ENCODE data around the gene SUCO. TPM values are rescaled to one million over a fixed set of nuclear protein-coding genes. Genes with fewer than 3 reads are reported as not detected.
A peak's percentile ranks its signal among the peaks of the same experiment; 100 is the strongest.

SUCO gene
- polyA plus RNA-seq, 1 donor from 2014 or later: 13.3 TPM

GRCh38 chr1:172626845-172627244 is 93.9 kb downstream of the SUCO start:
- H3K27me3 Mint-ChIP-seq: peaks cover 4% of the 10 kb centered on the region
- H3K9me3 Mint-ChIP-seq: peaks cover 0 to 3% (median 0%) of the 10 kb centered on the region in 3 donors
- no peak overlapping the region for H3K4me3 Mint-ChIP-seq
- H3K4me1 Mint-ChIP-seq: peaks cover 0 to 10% (median 0%) of the 10 kb centered on the region in 3 donors
- H3K36me3 Mint-ChIP-seq: no peaks in the 10 kb centered on the region
- no peak overlapping the region for H3K27ac Mint-ChIP-seq

GRCh38 chr1:172627702-172628101 is 94.8 kb downstream of the SUCO start:
- Mint-ChIP-seq H3K27ac (no peak overlapping the region), H3K27me3 (peaks cover 6% of the 10 kb centered on the region), H3K9me3 (no peaks in the 10 kb centered on the region), H3K4me3 (no peak overlapping the region), H3K4me1 (peaks cover 0 to 10% (median 0%) of the 10 kb centered on the region in 3 donors), H3K36me3 (no peaks in the 10 kb centered on the region)

GRCh38 chr1:172628401-172628800 is 95.5 kb downstream of the SUCO start:
- H3K27ac Mint-ChIP-seq: no peak overlapping the region
- peaks cover 0 to 10% (median 0%) of the 10 kb centered on the region in 3 donors for H3K4me1 Mint-ChIP-seq
- H3K36me3 Mint-ChIP-seq: no peaks in the 10 kb centered on the region
- peaks cover 6% of the 10 kb centered on the region for H3K27me3 Mint-ChIP-seq
- H3K4me3 Mint-ChIP-seq: no peak overlapping the region
- H3K9me3 Mint-ChIP-seq: no peaks in the 10 kb centered on the region

- H3K4me3 Mint-ChIP-seq: no peak overlapping the region
- H3K4me1 Mint-ChIP-seq: peaks cover 0 to 10% (median 0%) of the 10 kb centered on the region in 3 donors
- peaks cover 0 to 2% (median 0%) of the 10 kb centered on the region in 3 donors for H3K9me3 Mint-ChIP-seq
- peaks cover 6% of the 10 kb centered on the region for H3K27me3 Mint-ChIP-seq
- H3K36me3 Mint-ChIP-seq: no peaks in the 10 kb centered on the region
- peak overlapping the region in 1 of 3 donors; percentile 18 for H3K27ac Mint-ChIP-seq
Measured at GRCh38 chr1:172629170-172629569, 96.2 kb downstream of the SUCO start.

DNA sequence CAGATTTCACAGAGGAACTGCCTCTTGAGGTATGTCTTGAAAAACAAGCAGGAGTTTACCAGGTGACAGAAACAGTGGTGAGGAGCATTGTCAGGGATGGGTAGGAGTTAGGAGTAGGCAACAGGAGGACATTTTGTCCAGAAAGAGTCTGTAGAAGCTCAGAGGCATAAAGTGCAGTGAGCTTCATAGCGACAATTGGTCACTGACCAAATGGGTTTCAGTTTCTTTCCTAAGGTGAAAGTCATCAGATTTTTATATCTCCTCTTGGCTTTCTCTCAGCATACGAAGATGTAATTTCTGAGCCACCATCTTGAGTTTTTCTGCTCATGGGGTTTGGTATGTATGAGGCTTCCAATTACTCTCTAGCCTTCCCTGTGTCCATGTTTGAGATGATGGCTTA is 96.7 kb downstream of the SUCO start:
- Mint-ChIP-seq H3K27me3 (peaks cover 6% of the 10 kb centered on the region), H3K36me3 (no peaks in the 10 kb centered on the region), H3K27ac (peak overlapping the region in 1 of 3 donors; percentile 18), H3K4me3 (peak overlapping the region in 2 of 4 donors; percentile 27 to 28), H3K9me3 (peaks cover 0 to 2% (median 0%) of the 10 kb centered on the region in 3 donors), H3K4me1 (peaks cover 0 to 10% (median 0%) of the 10 kb centered on the region in 3 donors)

DNA sequence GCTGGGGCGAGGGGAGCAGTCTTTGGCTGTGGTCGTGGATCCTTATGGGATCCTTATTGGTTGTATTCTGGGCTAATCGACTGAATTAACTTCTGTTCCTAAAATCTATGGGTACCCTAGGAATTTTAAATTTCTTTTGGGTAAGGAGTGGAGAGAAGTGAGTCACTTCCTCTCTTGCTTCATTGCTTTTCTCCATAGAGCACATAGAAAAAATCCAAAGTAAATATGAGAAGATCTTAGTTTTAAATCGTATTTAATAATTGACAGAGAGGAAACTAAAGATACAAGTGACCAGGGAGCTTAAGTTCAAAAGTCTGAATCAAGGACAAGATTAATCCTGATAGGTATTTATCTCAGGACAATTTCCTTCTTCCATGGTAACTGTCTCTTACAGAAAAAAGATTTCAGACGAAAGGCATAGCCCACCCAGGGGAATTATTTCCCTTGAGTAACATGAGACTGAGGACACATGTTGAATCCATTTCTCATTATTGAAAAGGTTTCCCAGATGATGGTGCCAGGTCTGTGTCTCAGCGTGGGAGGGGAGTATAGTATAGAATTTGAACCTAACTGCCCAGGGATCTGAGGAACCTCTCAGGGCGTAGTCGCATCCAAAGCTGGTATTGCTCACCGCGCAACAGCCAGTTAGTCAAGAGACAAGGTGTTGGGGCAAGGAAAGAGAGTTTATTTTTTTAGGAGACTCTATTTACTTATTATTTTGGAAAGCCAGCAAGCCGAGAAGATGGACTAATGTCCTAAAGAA is 97.3 kb downstream of the SUCO start:
- H3K27ac Mint-ChIP-seq: peak overlapping the region in 1 of 3 donors; percentile 18
- H3K9me3 Mint-ChIP-seq: peaks cover 0 to 2% (median 0%) of the 10 kb centered on the region in 3 donors
- no peaks in the 10 kb centered on the region for H3K36me3 Mint-ChIP-seq
- H3K4me1 Mint-ChIP-seq: peaks cover 0 to 10% (median 0%) of the 10 kb centered on the region in 3 donors
- H3K27me3 Mint-ChIP-seq: peaks cover 6% of the 10 kb centered on the region
- H3K4me3 Mint-ChIP-seq: peak overlapping the region in 1 of 4 donors; percentile 28

DNA sequence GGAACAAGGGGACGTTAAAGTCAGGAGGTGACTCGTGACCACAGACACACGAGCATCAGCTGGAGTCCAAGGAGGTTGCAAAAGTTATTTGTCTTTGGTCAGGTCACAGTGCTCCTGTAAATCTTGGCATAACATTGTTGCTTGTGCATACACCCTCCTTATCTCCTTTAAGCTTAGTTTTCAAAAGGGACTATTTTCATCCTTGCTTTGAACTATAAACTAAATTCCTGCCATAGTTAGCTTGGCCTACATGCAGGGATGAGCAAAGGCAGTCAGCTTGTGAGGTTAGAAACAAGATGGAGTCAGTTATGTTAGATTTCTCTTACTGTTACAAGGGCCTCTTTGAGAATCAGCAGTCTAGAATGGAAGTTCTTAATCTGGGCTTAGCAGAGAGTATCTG is 97.9 kb downstream of the SUCO start:
- H3K4me3 Mint-ChIP-seq: no peak overlapping the region
- no peaks in the 10 kb centered on the region for H3K36me3 Mint-ChIP-seq
- peaks cover 0 to 2% (median 0%) of the 10 kb centered on the region in 3 donors for H3K9me3 Mint-ChIP-seq
- peaks cover 6% of the 10 kb centered on the region for H3K27me3 Mint-ChIP-seq
- no peak overlapping the region for H3K27ac Mint-ChIP-seq
- peaks cover 0 to 10% (median 0%) of the 10 kb centered on the region in 3 donors for H3K4me1 Mint-ChIP-seq

DNA sequence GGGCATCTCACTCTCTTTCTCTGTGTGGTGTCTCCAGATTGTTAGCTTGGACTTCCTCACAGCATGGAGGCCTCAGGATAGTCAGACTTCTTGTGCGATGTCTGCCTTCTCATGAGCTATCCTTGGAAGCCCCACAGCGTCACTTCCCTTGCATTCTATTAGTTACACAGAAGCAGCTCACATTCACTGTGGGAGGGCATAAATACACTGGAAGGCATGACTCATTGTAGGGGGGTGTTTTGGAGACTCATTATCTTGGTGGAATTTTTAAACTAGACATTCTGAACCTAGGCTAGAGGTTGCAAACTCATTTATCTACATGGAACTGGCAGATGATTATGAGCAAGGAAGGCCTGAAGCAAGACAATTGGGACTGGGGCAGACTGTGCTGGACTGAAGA is 104.6 kb downstream of the SUCO start:
- Mint-ChIP-seq H3K36me3 (no peaks in the 10 kb centered on the region), H3K27me3 (no peaks in the 10 kb centered on the region), H3K27ac (no peak overlapping the region), H3K9me3 (peaks cover 0 to 4% (median 0%) of the 10 kb centered on the region in 3 donors), H3K4me1 (peaks cover 9 to 23% (median 13%) of the 10 kb centered on the region in 3 donors), H3K4me3 (no peak overlapping the region)

DNA sequence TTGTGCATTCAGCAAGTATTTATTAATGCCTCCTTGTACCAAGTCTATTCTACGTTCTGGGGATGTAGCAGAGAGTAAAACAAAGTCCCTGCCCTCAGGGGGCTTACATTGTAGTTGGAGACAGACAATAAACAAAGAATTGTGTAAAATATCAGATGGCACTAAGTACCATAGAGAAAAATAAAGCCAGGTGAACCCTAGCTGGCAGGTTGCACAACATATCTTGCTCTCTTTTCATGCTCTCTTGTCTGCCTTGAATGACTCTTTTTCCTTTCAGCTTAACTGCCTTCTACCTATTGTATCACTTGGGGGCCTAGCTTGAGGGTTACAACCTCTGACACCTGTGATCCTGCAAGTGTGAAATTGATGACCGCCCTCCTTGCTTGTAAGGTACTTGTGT is 105.3 kb downstream of the SUCO start:
- H3K4me1 Mint-ChIP-seq: peaks cover 11 to 23% (median 16%) of the 10 kb centered on the region in 3 donors
- peak overlapping the region in 1 of 4 donors; percentile 25 for H3K4me3 Mint-ChIP-seq
- H3K36me3 Mint-ChIP-seq: no peaks in the 10 kb centered on the region
- H3K9me3 Mint-ChIP-seq: peaks cover 0 to 4% (median 0%) of the 10 kb centered on the region in 3 donors
- no peaks in the 10 kb centered on the region for H3K27me3 Mint-ChIP-seq
- no peak overlapping the region for H3K27ac Mint-ChIP-seq

DNA sequence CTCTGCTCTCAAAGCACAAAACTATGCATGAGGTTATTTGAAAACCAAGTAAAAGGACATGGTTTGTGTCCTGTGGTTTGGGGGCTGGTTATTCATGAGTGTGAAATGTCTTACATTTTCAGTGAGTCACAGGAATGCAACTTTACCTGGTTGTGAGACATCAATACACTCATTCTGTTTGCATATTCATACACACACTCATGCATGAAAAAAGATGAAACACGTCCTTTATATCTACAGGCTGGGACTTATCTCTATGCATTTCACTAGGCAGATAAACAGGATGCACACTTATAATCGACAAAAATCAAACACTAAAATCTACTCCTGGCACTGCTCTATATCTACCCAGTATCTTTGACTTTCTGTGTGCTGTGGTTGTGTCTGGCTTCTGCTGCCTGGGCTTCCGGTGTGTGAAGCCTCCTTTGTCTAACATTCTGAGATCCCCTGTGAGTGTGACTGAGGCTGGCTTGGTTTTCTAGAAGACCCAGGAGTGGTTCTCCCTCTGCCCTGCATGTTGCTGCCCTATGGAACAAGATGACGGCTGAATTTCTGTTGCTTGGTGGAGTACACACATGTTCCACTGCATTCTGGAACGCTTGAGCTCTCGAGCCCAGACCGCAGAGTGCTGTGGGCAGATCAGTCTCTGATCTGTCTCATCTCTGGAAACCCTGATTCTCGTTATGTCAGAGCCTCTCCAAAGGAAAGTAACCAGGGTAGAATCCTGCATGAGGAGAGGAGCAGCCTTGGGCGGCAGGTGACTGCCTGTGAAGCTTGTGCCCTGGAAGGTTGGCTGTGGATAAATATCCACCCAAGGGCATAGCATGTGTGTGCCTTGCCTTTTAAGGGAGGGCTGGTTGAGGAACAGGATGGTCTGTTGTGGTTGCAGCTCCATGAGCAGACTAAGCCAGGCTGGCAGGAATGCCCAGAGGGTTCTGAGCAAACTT is 106.2 kb downstream of the SUCO start:
- Mint-ChIP-seq H3K36me3 (no peaks in the 10 kb centered on the region), H3K4me3 (peak overlapping the region in 2 of 4 donors; percentile 60 to 80), H3K4me1 (peaks cover 18 to 25% (median 23%) of the 10 kb centered on the region in 3 donors), H3K27ac (peak overlapping the region in 1 of 3 donors; percentile 17), H3K27me3 (peaks cover 5% of the 10 kb centered on the region), H3K9me3 (peaks cover 0 to 1% (median 0%) of the 10 kb centered on the region in 3 donors)

DNA sequence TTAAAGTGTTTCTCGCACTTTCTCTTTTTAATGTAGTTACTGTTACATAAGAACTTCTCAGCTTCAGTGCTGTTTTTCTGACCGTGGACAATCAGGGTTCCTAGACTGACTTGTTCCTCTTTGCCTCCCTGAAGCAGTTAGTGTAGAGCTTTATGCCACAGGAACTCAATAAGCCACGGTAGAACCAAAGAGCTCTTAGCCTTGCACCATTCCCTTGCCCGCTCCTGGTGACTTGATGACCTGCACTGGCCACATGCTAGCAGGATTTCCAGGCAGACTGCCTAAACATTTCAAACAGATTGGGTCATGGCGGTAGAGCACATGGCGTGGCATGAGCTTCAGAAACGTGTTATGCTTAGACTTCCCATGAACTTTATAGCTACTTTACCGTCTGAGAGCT is 107.2 kb downstream of the SUCO start:
- Mint-ChIP-seq H3K4me3 (no peak overlapping the region), H3K36me3 (no peaks in the 10 kb centered on the region), H3K4me1 (peaks cover 22 to 27% (median 25%) of the 10 kb centered on the region in 3 donors), H3K9me3 (peaks cover 0 to 1% (median 0%) of the 10 kb centered on the region in 3 donors), H3K27me3 (peaks cover 5% of the 10 kb centered on the region), H3K27ac (no peak overlapping the region)

- peak overlapping the region in 1 of 4 donors; percentile 6 for H3K4me3 Mint-ChIP-seq
- H3K36me3 Mint-ChIP-seq: no peaks in the 10 kb centered on the region
- H3K27ac Mint-ChIP-seq: no peak overlapping the region
- peaks cover 0 to 1% (median 0%) of the 10 kb centered on the region in 3 donors for H3K9me3 Mint-ChIP-seq
- H3K27me3 Mint-ChIP-seq: peaks cover 5% of the 10 kb centered on the region
- H3K4me1 Mint-ChIP-seq: peaks cover 22 to 28% (median 27%) of the 10 kb centered on the region in 3 donors
Measured at GRCh38 chr1:172641492-172641891, 108.5 kb downstream of the SUCO start.

GRCh38 chr1:172642970-172643369 is 110.0 kb downstream of the SUCO start:
- Mint-ChIP-seq H3K9me3 (no peaks in the 10 kb centered on the region), H3K36me3 (peaks cover under 1% of the 10 kb centered on the region), H3K4me3 (no peak overlapping the region), H3K27ac (no peak overlapping the region), H3K27me3 (peaks cover 5% of the 10 kb centered on the region), H3K4me1 (peaks cover 22 to 32% (median 28%) of the 10 kb centered on the region in 3 donors)

DNA sequence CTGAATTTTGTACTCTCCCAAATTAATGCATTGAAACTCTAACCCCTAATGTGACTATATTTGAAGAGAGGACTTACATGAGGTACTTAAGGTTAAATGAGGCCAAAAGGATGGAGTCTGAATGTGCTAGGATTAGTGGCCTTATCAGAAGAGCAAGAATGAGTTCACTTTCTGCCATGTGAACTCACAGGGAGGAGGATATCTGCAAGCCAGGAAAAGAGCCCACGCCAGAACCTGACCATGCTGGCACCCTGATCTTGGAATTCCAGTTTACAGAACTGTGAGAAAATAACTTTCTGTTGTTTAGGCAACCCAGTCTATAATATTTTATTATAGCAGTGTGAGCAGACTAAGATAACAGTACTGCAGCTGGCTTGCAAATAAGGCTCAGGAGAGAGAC is 113.7 kb downstream of the SUCO start:
- Mint-ChIP-seq H3K4me3 (no peak overlapping the region), H3K27ac (no peak overlapping the region), H3K36me3 (peaks cover 3% of the 10 kb centered on the region), H3K27me3 (peaks cover 5% of the 10 kb centered on the region), H3K9me3 (no peaks in the 10 kb centered on the region), H3K4me1 (peaks cover 5 to 18% (median 13%) of the 10 kb centered on the region in 3 donors)

DNA sequence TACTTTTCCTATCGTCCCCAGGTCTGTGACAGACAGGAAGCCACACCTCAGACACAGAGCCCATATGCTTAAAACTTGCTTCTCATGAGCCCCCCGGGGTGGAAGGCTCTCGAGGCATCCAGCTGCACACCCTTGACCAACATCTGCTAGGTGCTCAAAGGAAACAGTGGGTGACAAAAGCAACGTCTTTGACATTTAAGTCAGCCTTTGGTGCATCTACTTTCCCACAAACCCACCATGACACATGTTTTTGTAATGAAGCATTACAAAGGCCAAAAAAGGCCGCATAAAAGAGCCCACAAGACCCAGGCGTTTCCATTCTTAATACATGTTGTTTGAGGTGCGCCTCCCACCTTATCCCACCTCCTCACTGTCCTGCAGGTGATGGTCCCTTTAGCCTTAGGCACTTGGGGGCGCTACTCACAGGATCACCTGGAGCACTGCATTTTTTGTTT is 114.2 kb downstream of the SUCO start:
- Mint-ChIP-seq H3K27me3 (peaks cover 5% of the 10 kb centered on the region), H3K27ac (no peak overlapping the region)

More for the DNA sequence above, 114.2 kb downstream of the SUCO start:
- no peak overlapping the region for H3K4me3 Mint-ChIP-seq
- peaks cover 5 to 18% (median 13%) of the 10 kb centered on the region in 3 donors for H3K4me1 Mint-ChIP-seq
- no peaks in the 10 kb centered on the region for H3K9me3 Mint-ChIP-seq
- H3K36me3 Mint-ChIP-seq: peaks cover 3% of the 10 kb centered on the region

All from IgD-negative memory B cell (primary cell).